K562 (cell line): Measurements from ENCODE around the gene BDH1.
"Not testable (repeated sequence)": the region's sequence is repeated elsewhere in the genome, so short reads cannot be mapped to it uniquely, and the experiment has no call there.

Experiments used
- BHLHE40 ChIP-seq: IDR thresholded peaks from 2 replicates; pipeline ENCODE4 v1.6.1; 2011; ENCODE audit warnings: low read length, improper control_type of control experiment
- MECOM ChIP-seq: fragments of 250-450 bp; sonication (Bioruptor Pico); IDR thresholded peaks from 2 replicates; pipeline ENCODE4 v1.8.0; 2022; ENCODE audit warnings: inconsistent platforms
- RFX5 ChIP-seq: IDR thresholded peaks from 2 replicates; pipeline ENCODE4 v1.6.1; 2011; ENCODE audit warnings: low read depth, mild to moderate bottlenecking, improper control_type of control experiment, low read length
- TF ChIP-seq, protein P1 (sequence below), 3 experiments: IDR thresholded peaks in 2 of 3; conservative IDR thresholded peaks in 1 of 3; 2 replicates each; pipeline ENCODE4 v1.5.1; 2011 to 2012; ENCODE audit warnings: low read length in 3 of 3, mild to moderate bottlenecking in 3 of 3, control low read depth in 2 of 3, improper control_type of control experiment in 1 of 3, inconsistent platforms in 1 of 3, low read depth in 1 of 3, mixed read lengths in 1 of 3, moderate library complexity in 1 of 3; ENCODE audit not compliant: insufficient read depth in 2 of 3
- TF ChIP-seq, protein P2 (sequence below): fragments of 450-650 bp; IDR thresholded peaks from 2 replicates; pipeline ENCODE4 v1.6.1; 2017; ENCODE audit warnings: antibody characterized with exemption

DNA sequence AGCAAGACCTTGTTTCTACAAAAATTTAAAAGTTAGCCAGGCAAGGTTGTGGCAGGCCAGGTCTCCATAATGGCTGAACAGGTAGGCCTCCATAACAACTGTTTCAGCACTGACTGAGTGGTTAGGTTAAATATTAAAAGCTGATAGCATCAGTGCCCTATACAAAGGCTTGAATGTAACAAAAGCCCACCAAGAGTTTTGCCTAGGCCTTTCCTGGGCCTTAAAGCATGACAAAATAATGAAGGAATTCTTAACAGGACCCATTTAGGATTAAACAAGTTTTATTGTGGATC lies 16.1 kb upstream of the BDH1 start:
- not testable (repeated sequence) for TF ChIP-seq BHLHE40; MECOM (CRISPR knock-in tag); RFX5
- TF ChIP-seq, protein P1, sequence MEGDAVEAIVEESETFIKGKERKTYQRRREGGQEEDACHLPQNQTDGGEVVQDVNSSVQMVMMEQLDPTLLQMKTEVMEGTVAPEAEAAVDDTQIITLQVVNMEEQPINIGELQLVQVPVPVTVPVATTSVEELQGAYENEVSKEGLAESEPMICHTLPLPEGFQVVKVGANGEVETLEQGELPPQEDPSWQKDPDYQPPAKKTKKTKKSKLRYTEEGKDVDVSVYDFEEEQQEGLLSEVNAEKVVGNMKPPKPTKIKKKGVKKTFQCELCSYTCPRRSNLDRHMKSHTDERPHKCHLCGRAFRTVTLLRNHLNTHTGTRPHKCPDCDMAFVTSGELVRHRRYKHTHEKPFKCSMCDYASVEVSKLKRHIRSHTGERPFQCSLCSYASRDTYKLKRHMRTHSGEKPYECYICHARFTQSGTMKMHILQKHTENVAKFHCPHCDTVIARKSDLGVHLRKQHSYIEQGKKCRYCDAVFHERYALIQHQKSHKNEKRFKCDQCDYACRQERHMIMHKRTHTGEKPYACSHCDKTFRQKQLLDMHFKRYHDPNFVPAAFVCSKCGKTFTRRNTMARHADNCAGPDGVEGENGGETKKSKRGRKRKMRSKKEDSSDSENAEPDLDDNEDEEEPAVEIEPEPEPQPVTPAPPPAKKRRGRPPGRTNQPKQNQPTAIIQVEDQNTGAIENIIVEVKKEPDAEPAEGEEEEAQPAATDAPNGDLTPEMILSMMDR (IDR thresholded peaks at IDR 0.05 in 2 of 3, conservative IDR thresholded peaks at IDR 0.05 in 1 of 3; ENCODE audit: insufficient read depth in 2 of 3, low read depth in 1 of 3, low read length in 3 of 3): not testable (repeated sequence)
- TF ChIP-seq, protein P2, sequence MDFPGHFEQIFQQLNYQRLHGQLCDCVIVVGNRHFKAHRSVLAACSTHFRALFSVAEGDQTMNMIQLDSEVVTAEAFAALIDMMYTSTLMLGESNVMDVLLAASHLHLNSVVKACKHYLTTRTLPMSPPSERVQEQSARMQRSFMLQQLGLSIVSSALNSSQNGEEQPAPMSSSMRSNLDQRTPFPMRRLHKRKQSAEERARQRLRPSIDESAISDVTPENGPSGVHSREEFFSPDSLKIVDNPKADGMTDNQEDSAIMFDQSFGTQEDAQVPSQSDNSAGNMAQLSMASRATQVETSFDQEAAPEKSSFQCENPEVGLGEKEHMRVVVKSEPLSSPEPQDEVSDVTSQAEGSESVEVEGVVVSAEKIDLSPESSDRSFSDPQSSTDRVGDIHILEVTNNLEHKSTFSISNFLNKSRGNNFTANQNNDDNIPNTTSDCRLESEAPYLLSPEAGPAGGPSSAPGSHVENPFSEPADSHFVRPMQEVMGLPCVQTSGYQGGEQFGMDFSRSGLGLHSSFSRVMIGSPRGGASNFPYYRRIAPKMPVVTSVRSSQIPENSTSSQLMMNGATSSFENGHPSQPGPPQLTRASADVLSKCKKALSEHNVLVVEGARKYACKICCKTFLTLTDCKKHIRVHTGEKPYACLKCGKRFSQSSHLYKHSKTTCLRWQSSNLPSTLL: not testable (repeated sequence)
